Measurements from ENCODE around the gene NUP210.

GRCh38 chr3:13283877-13284264, 136.3 kb downstream of the NUP210 start:
- no peak for TF ChIP-seq CTCF (conservative IDR thresholded peaks at IDR 0.05; ENCODE audit: low read length)
- TF ChIP-seq EZH2phosphoT487 (IDR thresholded peaks at IDR 0.05; ENCODE audit: borderline replicate concordance) = no peak
